ENCODE results near the gene IP6K3. TPM values are rescaled to one million over a fixed set of nuclear protein-coding genes. Genes with fewer than 3 reads are reported as not detected.

IP6K3 gene
- total and polyA plus RNA-seq, 2 experiments from 2014 or later, result 0.14 to 0.16 TPM

DNA sequence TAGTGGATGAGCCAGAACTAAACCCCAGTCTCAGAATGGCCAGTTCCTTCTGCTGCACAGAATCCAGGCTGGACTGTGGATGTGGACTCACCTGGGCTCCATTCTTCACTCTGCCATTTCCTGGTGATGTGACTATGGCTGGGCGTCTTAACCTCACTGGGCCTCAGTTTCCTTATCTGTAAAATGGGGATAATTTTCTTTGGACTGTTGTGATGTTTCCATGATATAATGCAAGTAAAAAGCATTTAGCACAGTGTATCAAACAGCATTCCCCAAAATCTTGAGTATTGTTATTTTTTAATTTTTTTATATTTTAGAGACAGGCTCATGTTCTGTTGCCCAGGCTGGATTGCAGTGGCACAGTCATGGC lies 5.9 kb upstream of the IP6K3 start:
- peaks cover 10% of the 10 kb centered on the region for H3K4me1 Mint-ChIP-seq
- DNase-seq (ENCODE audit: low spot score), result no peak
- H3K27ac Mint-ChIP-seq, result no peak overlapping the region
- H3K4me1 ChIP-seq (ENCODE audit: insufficient read depth), result no peaks in the 10 kb centered on the region
- no peak overlapping the region for H3K4me3 ChIP-seq
- H3K79me2 ChIP-seq (replicated peaks; ENCODE audit: insufficient read depth), result no peaks in the 10 kb centered on the region
- no peak overlapping the region for H3K4me2 ChIP-seq
- H3F3A ChIP-seq (replicated peaks; ENCODE audit: low read depth), result 0 out of 2 replicates have a peak, but pooled peaks cover 3% of the 10 kb centered on the region
- H3K27ac ChIP-seq (ENCODE audit: low read depth), result no peak overlapping the region
- TF ChIP-seq, protein P1, sequence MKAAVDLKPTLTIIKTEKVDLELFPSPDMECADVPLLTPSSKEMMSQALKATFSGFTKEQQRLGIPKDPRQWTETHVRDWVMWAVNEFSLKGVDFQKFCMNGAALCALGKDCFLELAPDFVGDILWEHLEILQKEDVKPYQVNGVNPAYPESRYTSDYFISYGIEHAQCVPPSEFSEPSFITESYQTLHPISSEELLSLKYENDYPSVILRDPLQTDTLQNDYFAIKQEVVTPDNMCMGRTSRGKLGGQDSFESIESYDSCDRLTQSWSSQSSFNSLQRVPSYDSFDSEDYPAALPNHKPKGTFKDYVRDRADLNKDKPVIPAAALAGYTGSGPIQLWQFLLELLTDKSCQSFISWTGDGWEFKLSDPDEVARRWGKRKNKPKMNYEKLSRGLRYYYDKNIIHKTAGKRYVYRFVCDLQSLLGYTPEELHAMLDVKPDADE (IDR thresholded peaks at IDR 0.05), result no peak
- TF ChIP-seq CREB1 (CRISPR knock-in tag; IDR thresholded peaks at IDR 0.05; ENCODE audit: low read depth) (no peak), JUNB (IDR thresholded peaks at IDR 0.05; ENCODE audit: unreplicated experiment) (no peak), ZNF114 (CRISPR knock-in tag; IDR thresholded peaks at IDR 0.05) (no peak), ZNF331 (CRISPR knock-in tag; IDR thresholded peaks at IDR 0.05; ENCODE audit: low read depth) (no peak), NANOG (IDR thresholded peaks at IDR 0.05; ENCODE audit: borderline replicate concordance) (no peak), POLR2AphosphoS5 (IDR thresholded peaks at IDR 0.05; ENCODE audit: low read depth) (no peak), STAT1 (IDR thresholded peaks at IDR 0.05; ENCODE audit: unreplicated experiment) (no peak)
- no peaks in the 10 kb centered on the region for H3K27me3 ChIP-seq (ENCODE audit: insufficient read depth)
- H3K9me2 ChIP-seq (ENCODE audit: insufficient read depth), result no peaks in the 10 kb centered on the region
- H3K36me3 Mint-ChIP-seq (ENCODE audit: low read depth), result no peaks in the 10 kb centered on the region
- H3K27me3 Mint-ChIP-seq (ENCODE audit: insufficient read depth, low read depth, poor library complexity), result peaks cover 15% of the 10 kb centered on the region
- no peak for ATAC-seq
- H3K9me3 Mint-ChIP-seq, result no peaks in the 10 kb centered on the region; the same call in 2 of the 3 replicates
- no peak overlapping the region for H2AFZ ChIP-seq
- no peaks in the 10 kb centered on the region for H4K20me1 ChIP-seq (replicated peaks; ENCODE audit: insufficient read depth)
- no peaks in the 10 kb centered on the region for H3K36me3 ChIP-seq (ENCODE audit: insufficient read depth)
- H3K4me3 Mint-ChIP-seq, result no peak overlapping the region

DNA sequence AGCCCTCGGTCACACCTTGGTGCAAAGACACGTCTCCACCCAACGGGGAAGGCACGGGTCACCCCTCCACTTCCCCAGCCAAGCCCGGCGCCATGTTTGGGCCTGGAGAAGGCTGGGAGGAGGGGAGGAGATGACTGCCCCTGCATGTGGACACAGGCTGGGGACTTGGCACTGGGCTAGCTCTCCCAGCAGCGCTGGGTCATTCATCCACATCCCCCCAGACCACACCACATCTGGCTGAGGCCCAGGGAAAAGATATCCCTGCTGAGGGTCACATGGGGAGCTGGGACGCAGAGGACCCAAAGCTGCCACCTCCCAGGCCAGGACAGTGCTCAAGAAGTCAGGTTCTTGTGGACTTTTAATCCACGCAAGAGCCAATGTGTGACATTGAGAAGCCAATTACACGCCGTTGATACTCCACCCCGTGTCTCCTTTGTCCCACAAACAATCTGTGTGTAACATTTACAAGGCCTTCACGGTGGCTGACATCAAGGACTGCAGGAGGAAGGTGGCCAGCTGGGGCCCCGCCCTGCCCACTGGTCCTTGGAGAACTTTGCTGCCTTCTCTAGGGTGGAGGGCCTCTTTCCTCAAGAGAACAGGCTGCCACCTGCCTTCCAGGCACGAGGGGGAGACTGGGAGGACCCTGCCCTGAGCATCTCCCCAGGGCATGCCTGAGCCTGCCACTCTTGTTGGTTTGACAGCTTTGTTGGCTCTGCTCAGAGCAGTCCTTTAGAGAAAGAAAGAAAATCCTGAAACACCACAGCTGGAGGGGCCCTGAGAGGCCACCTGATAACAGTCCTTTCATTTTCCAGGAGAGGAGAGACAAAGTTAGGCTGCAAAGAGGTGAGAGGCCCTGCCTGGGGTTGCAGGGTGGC lies 5.3 kb upstream of the IP6K3 start:
- Histone ChIP-seq H3K4me1 (ENCODE audit: insufficient read depth) (no peaks in the 10 kb centered on the region), H3K36me3 (ENCODE audit: insufficient read depth) (no peaks in the 10 kb centered on the region), H4K20me1 (replicated peaks; ENCODE audit: insufficient read depth) (no peaks in the 10 kb centered on the region), H3K9me2 (ENCODE audit: insufficient read depth) (no peaks in the 10 kb centered on the region), H3K4me3 (no peak overlapping the region), H3K4me2 (no peak overlapping the region), H3F3A (replicated peaks; ENCODE audit: low read depth) (no peaks in the 10 kb centered on the region), H2AFZ (no peak overlapping the region), H3K79me2 (replicated peaks; ENCODE audit: insufficient read depth) (no peaks in the 10 kb centered on the region), H3K27ac (ENCODE audit: low read depth) (no peak overlapping the region), H3K27me3 (ENCODE audit: insufficient read depth) (no peaks in the 10 kb centered on the region)
- Mint-ChIP-seq H3K27me3 (ENCODE audit: insufficient read depth, low read depth, poor library complexity) (peaks cover 15% of the 10 kb centered on the region), H3K36me3 (ENCODE audit: low read depth) (no peaks in the 10 kb centered on the region), H3K4me1 (peaks cover 12% of the 10 kb centered on the region), H3K27ac (no peak overlapping the region), H3K4me3 (no peak overlapping the region), H3K9me3 (no peaks in the 10 kb centered on the region; the same call in 2 of the 3 replicates)
- no peak for DNase-seq (ENCODE audit: low spot score)
- ATAC-seq, result peak; percentile 15; the same call in 2 of the 3 replicates
- TF ChIP-seq, protein P1 (IDR thresholded peaks at IDR 0.05), result no peak
- TF ChIP-seq POLR2AphosphoS5 (IDR thresholded peaks at IDR 0.05; ENCODE audit: low read depth) (no peak), NANOG (IDR thresholded peaks at IDR 0.05; ENCODE audit: borderline replicate concordance) (no peak), STAT1 (IDR thresholded peaks at IDR 0.05; ENCODE audit: unreplicated experiment) (no peak), EZH2phosphoT487 (IDR thresholded peaks at IDR 0.05; ENCODE audit: unreplicated experiment) (no peak)
- TF ChIP-seq, protein P2, sequence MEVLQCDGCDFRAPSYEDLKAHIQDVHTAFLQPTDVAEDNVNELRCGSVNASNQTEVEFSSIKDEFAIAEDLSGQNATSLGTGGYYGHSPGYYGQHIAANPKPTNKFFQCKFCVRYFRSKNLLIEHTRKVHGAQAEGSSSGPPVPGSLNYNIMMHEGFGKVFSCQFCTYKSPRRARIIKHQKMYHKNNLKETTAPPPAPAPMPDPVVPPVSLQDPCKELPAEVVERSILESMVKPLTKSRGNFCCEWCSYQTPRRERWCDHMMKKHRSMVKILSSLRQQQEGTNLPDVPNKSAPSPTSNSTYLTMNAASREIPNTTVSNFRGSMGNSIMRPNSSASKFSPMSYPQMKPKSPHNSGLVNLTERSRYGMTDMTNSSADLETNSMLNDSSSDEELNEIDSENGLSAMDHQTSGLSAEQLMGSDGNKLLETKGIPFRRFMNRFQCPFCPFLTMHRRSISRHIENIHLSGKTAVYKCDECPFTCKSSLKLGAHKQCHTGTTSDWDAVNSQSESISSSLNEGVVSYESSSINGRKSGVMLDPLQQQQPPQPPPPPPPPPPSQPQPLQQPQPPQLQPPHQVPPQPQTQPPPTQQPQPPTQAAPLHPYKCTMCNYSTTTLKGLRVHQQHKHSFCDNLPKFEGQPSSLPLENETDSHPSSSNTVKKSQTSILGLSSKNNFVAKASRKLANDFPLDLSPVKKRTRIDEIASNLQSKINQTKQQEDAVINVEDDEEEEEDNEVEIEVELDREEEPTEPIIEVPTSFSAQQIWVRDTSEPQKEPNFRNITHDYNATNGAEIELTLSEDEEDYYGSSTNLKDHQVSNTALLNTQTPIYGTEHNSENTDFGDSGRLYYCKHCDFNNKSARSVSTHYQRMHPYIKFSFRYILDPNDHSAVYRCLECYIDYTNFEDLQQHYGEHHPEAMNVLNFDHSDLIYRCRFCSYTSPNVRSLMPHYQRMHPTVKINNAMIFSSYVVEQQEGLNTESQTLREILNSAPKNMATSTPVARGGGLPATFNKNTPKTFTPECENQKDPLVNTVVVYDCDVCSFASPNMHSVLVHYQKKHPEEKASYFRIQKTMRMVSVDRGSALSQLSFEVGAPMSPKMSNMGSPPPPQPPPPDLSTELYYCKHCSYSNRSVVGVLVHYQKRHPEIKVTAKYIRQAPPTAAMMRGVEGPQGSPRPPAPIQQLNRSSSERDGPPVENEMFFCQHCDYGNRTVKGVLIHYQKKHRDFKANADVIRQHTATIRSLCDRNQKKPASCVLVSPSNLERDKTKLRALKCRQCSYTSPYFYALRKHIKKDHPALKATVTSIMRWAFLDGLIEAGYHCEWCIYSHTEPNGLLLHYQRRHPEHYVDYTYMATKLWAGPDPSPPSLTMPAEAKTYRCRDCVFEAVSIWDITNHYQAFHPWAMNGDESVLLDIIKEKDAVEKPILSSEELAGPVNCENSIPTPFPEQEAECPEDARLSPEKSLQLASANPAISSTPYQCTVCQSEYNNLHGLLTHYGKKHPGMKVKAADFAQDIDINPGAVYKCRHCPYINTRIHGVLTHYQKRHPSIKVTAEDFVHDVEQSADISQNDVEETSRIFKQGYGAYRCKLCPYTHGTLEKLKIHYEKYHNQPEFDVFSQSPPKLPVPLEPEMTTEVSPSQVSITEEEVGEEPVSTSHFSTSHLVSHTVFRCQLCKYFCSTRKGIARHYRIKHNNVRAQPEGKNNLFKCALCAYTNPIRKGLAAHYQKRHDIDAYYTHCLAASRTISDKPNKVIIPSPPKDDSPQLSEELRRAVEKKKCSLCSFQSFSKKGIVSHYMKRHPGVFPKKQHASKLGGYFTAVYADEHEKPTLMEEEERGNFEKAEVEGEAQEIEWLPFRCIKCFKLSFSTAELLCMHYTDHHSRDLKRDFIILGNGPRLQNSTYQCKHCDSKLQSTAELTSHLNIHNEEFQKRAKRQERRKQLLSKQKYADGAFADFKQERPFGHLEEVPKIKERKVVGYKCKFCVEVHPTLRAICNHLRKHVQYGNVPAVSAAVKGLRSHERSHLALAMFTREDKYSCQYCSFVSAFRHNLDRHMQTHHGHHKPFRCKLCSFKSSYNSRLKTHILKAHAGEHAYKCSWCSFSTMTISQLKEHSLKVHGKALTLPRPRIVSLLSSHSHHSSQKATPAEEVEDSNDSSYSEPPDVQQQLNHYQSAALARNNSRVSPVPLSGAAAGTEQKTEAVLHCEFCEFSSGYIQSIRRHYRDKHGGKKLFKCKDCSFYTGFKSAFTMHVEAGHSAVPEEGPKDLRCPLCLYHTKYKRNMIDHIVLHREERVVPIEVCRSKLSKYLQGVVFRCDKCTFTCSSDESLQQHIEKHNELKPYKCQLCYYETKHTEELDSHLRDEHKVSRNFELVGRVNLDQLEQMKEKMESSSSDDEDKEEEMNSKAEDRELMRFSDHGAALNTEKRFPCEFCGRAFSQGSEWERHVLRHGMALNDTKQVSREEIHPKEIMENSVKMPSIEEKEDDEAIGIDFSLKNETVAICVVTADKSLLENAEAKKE (CRISPR knock-in tag; IDR thresholded peaks at IDR 0.05), result no peak

Measured in GM23338 (cell line).